IPS-18c (cell line): ENCODE measurements around the gene A3GALT2.

ENCODE experiments used
- H3K4me3 ChIP-seq: 2 replicates; pipeline ENCODE4 v1.7.0; 2013; ENCODE audit warnings: low read depth, mild to moderate bottlenecking, low read length, moderate library complexity; ENCODE audit not compliant: insufficient read depth
- H3K9me3 ChIP-seq: one replicate; pipeline ENCODE4 v1.6.1; 2013; ENCODE audit warnings: mild to moderate bottlenecking, low read length, moderate library complexity; ENCODE audit not compliant: control insufficient read depth, insufficient read depth

Gene A3GALT2

GRCh38 chr1:33259879-33260278 is 61.0 kb downstream of the A3GALT2 start:
- peaks cover 5% of the 10 kb centered on the region for H3K9me3 ChIP-seq
- no peak overlapping the region for H3K4me3 ChIP-seq

- Histone ChIP-seq H3K9me3 (peaks cover 5% of the 10 kb centered on the region), H3K4me3 (no peak overlapping the region)
These were observed 62.1 kb downstream of the A3GALT2 start for GRCh38 chr1:33258788-33259274.

DNA sequence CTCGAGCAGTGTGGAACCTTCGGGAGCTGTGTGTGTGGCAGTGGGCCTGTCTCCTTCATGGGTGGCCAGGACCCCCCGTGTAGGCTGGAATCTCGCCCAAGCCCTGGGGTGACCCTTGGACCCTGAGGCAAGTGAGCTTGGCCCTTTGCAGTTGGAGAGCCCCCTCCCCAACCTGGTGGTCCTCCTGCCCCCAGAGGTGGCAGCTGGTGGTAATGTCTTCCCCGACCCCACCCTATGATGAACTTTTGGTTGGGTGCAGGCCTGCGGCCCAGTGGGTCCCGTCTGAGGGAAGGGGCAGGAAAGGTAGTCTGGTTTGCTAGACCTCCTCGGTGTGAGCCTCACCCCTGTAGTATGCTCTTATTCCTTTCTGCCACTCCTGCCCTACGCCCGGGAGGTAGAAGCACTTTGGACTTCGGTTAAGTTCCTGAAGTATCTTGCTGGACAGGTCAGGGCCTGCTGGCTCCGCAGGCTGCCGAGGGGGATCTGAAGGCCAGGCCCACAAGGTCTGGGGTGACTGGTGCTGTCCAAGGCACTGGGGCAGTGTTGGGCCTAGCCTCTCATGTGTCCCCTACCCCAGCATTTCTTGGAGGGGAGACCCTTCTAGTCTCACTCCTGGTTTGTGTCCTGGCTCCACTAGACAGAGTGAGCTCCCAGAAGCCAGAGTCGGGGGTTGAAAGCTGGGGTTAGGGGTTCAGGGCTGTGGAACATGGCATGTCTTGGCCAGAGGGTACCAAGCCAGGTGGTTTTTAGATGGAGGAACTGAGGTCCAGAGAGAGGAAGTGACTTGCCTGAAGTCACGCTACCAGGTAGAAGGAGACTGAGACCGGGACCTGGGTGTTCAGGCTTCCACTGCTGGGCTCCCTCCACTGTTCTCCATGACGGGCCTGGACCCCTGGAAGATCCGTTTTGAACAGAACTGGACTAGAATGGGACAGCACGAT is 62.9 kb downstream of the A3GALT2 start:
- peaks cover 5% of the 10 kb centered on the region for H3K9me3 ChIP-seq
- peak overlapping the region; percentile 82 for H3K4me3 ChIP-seq

DNA sequence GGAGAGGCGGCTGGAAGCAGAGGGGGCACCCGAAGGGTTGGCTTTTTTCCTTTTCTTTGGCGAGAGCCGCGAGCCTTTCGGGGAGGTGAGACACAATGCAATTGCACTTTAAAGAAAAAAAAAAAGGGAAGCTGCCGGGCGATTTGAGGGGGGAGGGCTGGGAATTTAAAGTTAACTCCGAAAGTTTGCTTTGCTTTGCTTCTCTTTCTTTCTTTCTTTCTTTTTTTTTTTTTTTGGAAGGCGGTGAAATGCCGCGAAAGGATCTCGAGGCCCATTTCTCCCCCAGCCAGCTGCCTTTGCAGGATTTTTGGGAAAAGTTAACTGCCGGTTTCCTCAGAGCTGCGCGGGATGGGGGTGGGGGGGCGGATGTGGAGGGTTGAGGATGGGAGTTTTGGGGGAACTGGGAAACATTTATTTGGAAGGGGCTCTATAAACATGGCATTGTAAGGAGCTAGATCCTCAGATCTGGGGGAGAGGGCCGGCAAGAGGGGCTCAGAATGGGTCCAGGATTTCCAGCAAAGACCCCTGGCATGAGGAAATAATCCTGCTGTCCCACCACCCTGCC is 63.6 kb downstream of the A3GALT2 start:
- peak overlapping the region; percentile 82 for H3K4me3 ChIP-seq
- H3K9me3 ChIP-seq = peaks cover 5% of the 10 kb centered on the region
